Caco-2 (cell line): ENCODE measurements around the gene ARMC2. TPM values are rescaled to one million over a fixed set of nuclear protein-coding genes. Genes with fewer than 3 reads are reported as not detected.
"Not testable (repeated sequence)": the region's sequence is repeated elsewhere in the genome, so short reads cannot be mapped to it uniquely, and the experiment has no call there.

Source experiments
- BruUV-seq: library from RNA; stranded (reverse); fragments of 400-500 nt; replicated peaks from 2 replicates; lab custom pipeline; 2021; lab: Mats Ljungman, UMichigan
- CTCF ChIA-PET: fragments of 300-600 bp; sonication (Branson Sonifier 250); formaldehyde crosslinking; loops from one replicate; lab custom pipeline; 2022; ENCODE audit warnings: antibody characterized with exemption; lab: Charles Lee
- POLR2A ChIA-PET: fragments of 300-600 bp; sonication (Branson Sonifier 250); formaldehyde crosslinking; loops from one replicate; lab custom pipeline; 2022; ENCODE audit warnings: antibody characterized with exemption; lab: Charles Lee
- DNase-seq, 2 experiments: peaks; one replicate each; pipeline versions ENCODE4 v3.0.0 to v3.0.0-alpha.2; 2020 to 2022
- H3K27me3 ChIP-seq: replicated peaks from 2 replicates; pipeline ENCODE4 v1.6.0; 2011; ENCODE audit warnings: low read length; ENCODE audit not compliant: control insufficient read depth, insufficient read depth
- H3K36me3 ChIP-seq: 2 replicates; pipeline ENCODE4 v1.5.1; 2011; ENCODE audit warnings: low read length; ENCODE audit not compliant: control insufficient read depth, insufficient read depth
- H3K4me1 ChIP-seq: fragments of 250-450 bp; sonication (Bioruptor Pico); 2 replicates; pipeline ENCODE4 v1.5.1; 2020; ENCODE audit warnings: mild to moderate bottlenecking
- H3K4me3 ChIP-seq: 2 replicates; pipeline ENCODE4 v1.5.1; 2011; ENCODE audit warnings: low read depth, mild to moderate bottlenecking, control low read depth, low read length
- H3K9me3 ChIP-seq: fragments of 250-450 bp; sonication (Bioruptor Pico); 2 replicates; pipeline ENCODE4 v1.5.1; 2020; ENCODE audit warnings: mild to moderate bottlenecking, moderate library complexity
- H3K27ac Mint-ChIP-seq: one replicate; pipeline ENCODE4 v1.8.0; 2022; ENCODE audit warnings: mixed read lengths; ENCODE audit not compliant: unreplicated experiment
- H3K27me3 Mint-ChIP-seq: one replicate; pipeline ENCODE4 v1.8.0; 2022; ENCODE audit warnings: mixed read lengths; ENCODE audit not compliant: insufficient read depth, unreplicated experiment
- H3K36me3 Mint-ChIP-seq: one replicate; pipeline ENCODE4 v1.8.0; 2022; ENCODE audit warnings: mild to moderate bottlenecking, mixed read lengths; ENCODE audit not compliant: insufficient read depth, unreplicated experiment
- H3K4me1 Mint-ChIP-seq: one replicate; pipeline ENCODE4 v1.8.0; 2022; ENCODE audit warnings: low read depth, mixed read lengths; ENCODE audit not compliant: unreplicated experiment
- H3K4me3 Mint-ChIP-seq: one replicate; pipeline ENCODE4 v1.8.0; 2022; ENCODE audit warnings: mild to moderate bottlenecking, moderate library complexity, mixed read lengths; ENCODE audit not compliant: unreplicated experiment
- H3K9me3 Mint-ChIP-seq: one replicate; pipeline ENCODE4 v1.8.0; 2022; ENCODE audit warnings: mixed read lengths; ENCODE audit not compliant: unreplicated experiment
- intact Hi-C: fragments of 100-400 bp; cut with micrococcal nuclease; formaldehyde crosslinking; loops from one replicate; pipeline ENCODE4 v1.10.0; 2022; ENCODE audit not compliant: unreplicated experiment
- total RNA-seq: library from RNA; stranded (reverse); gene quantifications from 2 replicates; pipeline ENCODE4 v1.2.3, GENCODE V29; 2022
- TF ChIP-seq, protein P1 (sequence below), 2 experiments: fragments of 200-600 bp in 1 of 2; IDR thresholded peaks; 1 replicate in 1 of 2; 2 replicates in 1 of 2; pipeline versions ENCODE4 v1.5.1 to v1.8.0; 2011 to 2022; ENCODE audit warnings: antibody characterized with exemption in 1 of 2, control low read depth in 1 of 2, inconsistent platforms in 1 of 2, low read depth in 1 of 2, low read length in 1 of 2, mild to moderate bottlenecking in 1 of 2, moderate library complexity in 1 of 2; ENCODE audit not compliant: insufficient read depth in 1 of 2, severe bottlenecking in 1 of 2, unreplicated experiment in 1 of 2

ARMC2 gene
- total RNA-seq, 1 experiment from 2014 or later: 7.8 TPM

- TF ChIP-seq, protein P1, sequence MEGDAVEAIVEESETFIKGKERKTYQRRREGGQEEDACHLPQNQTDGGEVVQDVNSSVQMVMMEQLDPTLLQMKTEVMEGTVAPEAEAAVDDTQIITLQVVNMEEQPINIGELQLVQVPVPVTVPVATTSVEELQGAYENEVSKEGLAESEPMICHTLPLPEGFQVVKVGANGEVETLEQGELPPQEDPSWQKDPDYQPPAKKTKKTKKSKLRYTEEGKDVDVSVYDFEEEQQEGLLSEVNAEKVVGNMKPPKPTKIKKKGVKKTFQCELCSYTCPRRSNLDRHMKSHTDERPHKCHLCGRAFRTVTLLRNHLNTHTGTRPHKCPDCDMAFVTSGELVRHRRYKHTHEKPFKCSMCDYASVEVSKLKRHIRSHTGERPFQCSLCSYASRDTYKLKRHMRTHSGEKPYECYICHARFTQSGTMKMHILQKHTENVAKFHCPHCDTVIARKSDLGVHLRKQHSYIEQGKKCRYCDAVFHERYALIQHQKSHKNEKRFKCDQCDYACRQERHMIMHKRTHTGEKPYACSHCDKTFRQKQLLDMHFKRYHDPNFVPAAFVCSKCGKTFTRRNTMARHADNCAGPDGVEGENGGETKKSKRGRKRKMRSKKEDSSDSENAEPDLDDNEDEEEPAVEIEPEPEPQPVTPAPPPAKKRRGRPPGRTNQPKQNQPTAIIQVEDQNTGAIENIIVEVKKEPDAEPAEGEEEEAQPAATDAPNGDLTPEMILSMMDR (IDR thresholded peaks at IDR 0.05; ENCODE audit: insufficient read depth in 1 of 2, low read depth in 1 of 2, low read length in 1 of 2, severe bottlenecking in 1 of 2, unreplicated experiment in 1 of 2): no peak
- H3K4me1 Mint-ChIP-seq: peaks cover 6% of the 10 kb centered on the region
- Histone ChIP-seq H3K27me3 (no peaks in the 10 kb centered on the region), H3K36me3 (peaks cover 2% of the 10 kb centered on the region; the same call in 1 of the 2 replicates), H3K4me1 (no peaks in the 10 kb centered on the region), H3K9me3 (no peaks in the 10 kb centered on the region), H3K4me3 (no peak overlapping the region)
- ChIA-PET POLR2A (no interaction called here), CTCF (no interaction called here)
- no peak overlapping the region for H3K27ac Mint-ChIP-seq
- peaks cover 5% of the 10 kb centered on the region for H3K9me3 Mint-ChIP-seq
- BruUV-seq: no TSS peak
- H3K36me3 Mint-ChIP-seq: no peaks in the 10 kb centered on the region
- intact Hi-C loops: no loop called here
- no peak for DNase-seq
- H3K27me3 Mint-ChIP-seq: no peaks in the 10 kb centered on the region
- H3K4me3 Mint-ChIP-seq: no peak overlapping the region
Observed at GRCh38 chr6:108851756-108852155, 3.5 kb downstream of the ARMC2 start.

DNA sequence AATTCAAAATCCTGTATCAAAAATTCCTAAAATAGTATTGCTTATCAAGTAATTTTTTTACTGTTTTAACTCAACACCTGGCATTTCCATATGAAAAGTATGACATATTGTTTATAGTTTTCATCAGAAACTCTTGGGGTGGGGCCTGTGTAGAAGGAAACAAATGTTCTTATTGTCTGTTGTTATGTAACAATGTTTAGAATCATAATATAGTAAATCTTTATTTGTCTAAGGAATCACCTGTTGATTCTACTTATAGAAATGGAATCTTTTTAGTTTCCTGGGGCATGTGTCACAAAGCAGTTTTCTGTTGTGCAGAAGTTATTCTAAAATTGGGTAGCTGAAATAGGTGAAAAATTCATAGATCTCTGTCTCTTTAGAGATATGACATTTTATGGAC, 4.9 kb downstream of the ARMC2 start:
- Mint-ChIP-seq H3K27me3 (no peaks in the 10 kb centered on the region), H3K4me3 (no peak overlapping the region), H3K36me3 (no peaks in the 10 kb centered on the region), H3K9me3 (peaks cover 16% of the 10 kb centered on the region), H3K4me1 (peaks cover 6% of the 10 kb centered on the region), H3K27ac (no peak overlapping the region)
- no peaks in the 10 kb centered on the region for H3K27me3 ChIP-seq
- CTCF ChIA-PET: no interaction called here
- no peaks in the 10 kb centered on the region; the same call in 1 of the 2 replicates for H3K9me3 ChIP-seq
- H3K4me3 ChIP-seq: no peak overlapping the region
- H3K36me3 ChIP-seq: peaks cover 2% of the 10 kb centered on the region; the same call in 1 of the 2 replicates
- TF ChIP-seq, protein P1 (IDR thresholded peaks at IDR 0.05; ENCODE audit: insufficient read depth in 1 of 2, low read depth in 1 of 2, low read length in 1 of 2, severe bottlenecking in 1 of 2, unreplicated experiment in 1 of 2): no peak
- intact Hi-C loops: no loop called here
- no peak for DNase-seq
- BruUV-seq: no TSS peak
- POLR2A ChIA-PET: no interaction called here
- no peaks in the 10 kb centered on the region for H3K4me1 ChIP-seq

GRCh38 chr6:108862479-108863191, 14.4 kb downstream of the ARMC2 start:
- H3K4me3 ChIP-seq: no peak overlapping the region
- H3K4me1 ChIP-seq: peaks cover 9% of the 10 kb centered on the region; the same call in 1 of the 2 replicates
- Mint-ChIP-seq H3K4me3 (no peak overlapping the region), H3K27me3 (no peaks in the 10 kb centered on the region), H3K36me3 (peaks cover 12% of the 10 kb centered on the region), H3K4me1 (no peaks in the 10 kb centered on the region), H3K27ac (no peak overlapping the region), H3K9me3 (peaks cover 2% of the 10 kb centered on the region)
- H3K9me3 ChIP-seq: no peaks in the 10 kb centered on the region; the same call in 1 of the 2 replicates
- H3K27me3 ChIP-seq: no peaks in the 10 kb centered on the region
- BruUV-seq: no TSS peak
- intact Hi-C loops: no loop called here
- H3K36me3 ChIP-seq: no peaks in the 10 kb centered on the region
- ChIA-PET CTCF (no interaction called here), POLR2A (no interaction called here)
- DNase-seq: no peak
- TF ChIP-seq, protein P1 (IDR thresholded peaks at IDR 0.05; ENCODE audit: insufficient read depth in 1 of 2, low read depth in 1 of 2, low read length in 1 of 2, severe bottlenecking in 1 of 2, unreplicated experiment in 1 of 2): no peak

DNA sequence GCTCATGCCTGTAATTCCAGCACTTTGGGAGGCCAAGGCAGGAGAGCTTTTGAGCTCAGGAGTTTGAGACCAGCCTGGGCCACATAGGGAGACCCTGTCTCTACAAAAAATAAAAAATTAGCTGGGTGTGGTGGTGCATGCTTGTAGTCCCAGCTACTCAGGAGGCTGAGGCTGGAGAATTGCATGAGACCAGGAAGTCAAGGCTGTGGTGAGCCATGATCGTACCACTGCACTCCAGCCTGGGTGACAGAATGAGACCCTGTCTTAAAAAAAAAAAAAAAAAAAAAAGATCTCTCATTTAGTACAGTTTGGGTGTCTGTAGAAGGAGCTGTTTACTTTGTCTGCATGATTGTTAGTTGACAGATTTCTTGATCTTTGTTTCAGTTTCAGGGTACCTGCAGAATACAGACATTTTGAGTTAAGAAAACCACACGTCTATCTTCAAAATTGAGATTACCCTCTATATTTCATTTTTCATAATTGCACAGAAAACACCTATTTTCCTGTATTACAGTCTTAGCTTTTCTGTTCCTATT, 17.6 kb downstream of the ARMC2 start:
- H3K27me3 ChIP-seq, H3K4me3 Mint-ChIP-seq, H3K4me3 ChIP-seq, H3K4me1 Mint-ChIP-seq, H3K27me3 Mint-ChIP-seq, DNase-seq, H3K27ac Mint-ChIP-seq, intact Hi-C loops, H3K36me3 Mint-ChIP-seq, H3K9me3 ChIP-seq, H3K9me3 Mint-ChIP-seq, H3K4me1 ChIP-seq, H3K36me3 ChIP-seq, BruUV-seq: not testable (repeated sequence)
- ChIA-PET CTCF (interaction anchor here (0.7 kb wide), 1 partner anchor 119 kb away, joined by 4 read pairs; no protein-coding TSS in a partner anchor), POLR2A (interaction anchor here (0.6 kb wide), 2 partner anchors 324 to 340 kb away, joined by 4 to 6 read pairs; no protein-coding TSS in a partner anchor)
